NAMALWA (cell line): Measurements from ENCODE around the gene GJB3.
"Not testable (repeated sequence)": the region's sequence is repeated elsewhere in the genome, so short reads cannot be mapped to it uniquely, and the experiment has no call there.

Experiments
- DNase-seq: peaks from one replicate; pipeline ENCODE4 v3.0.0-alpha.2; 2015; ENCODE audit warnings: low spot score

GJB3 gene

DNA sequence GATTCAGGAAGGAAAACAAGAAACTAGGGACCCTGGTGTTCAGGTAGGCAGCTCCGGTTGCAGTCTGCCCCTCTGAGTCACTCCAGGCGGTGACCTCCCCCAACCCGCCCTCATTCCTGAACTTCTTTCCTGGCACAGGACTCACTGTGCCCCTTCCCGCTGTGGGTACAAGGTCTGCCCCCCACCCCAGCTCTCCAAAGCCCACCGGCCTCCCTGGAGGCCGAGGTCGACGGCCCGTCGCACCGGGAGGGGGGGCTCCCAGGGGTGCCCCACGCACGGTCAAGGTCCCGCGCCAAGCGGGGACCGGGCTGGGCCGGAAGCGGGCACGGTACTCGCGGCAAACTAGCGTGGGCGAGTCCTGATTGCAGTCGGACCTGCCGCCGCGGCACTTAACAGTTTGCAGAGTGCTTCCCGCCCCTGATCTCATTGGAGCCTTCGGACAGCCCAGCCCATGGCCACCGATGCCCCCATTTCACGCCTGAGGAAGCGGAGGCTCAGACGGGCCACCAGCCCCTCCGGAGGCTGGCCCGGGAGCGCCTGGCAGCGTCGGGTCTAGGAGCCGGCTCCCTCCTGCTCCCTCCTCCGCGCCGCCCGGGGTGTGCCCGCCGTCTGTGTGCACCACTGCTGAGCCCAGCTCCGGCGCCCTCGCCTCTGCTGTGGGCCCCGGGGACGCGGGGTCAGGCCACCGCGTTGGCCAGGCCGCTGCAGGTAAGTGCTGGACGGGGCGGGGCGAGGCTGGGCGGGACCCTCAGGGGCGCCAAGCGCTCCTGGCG, at the start of gene GJB3:
GJB3 (plus strand) TSS at position 144 of the 773 bp plus-strand sequence. CDS start 3,549 bp downstream, outside the sequence.
- no peak for DNase-seq

DNA sequence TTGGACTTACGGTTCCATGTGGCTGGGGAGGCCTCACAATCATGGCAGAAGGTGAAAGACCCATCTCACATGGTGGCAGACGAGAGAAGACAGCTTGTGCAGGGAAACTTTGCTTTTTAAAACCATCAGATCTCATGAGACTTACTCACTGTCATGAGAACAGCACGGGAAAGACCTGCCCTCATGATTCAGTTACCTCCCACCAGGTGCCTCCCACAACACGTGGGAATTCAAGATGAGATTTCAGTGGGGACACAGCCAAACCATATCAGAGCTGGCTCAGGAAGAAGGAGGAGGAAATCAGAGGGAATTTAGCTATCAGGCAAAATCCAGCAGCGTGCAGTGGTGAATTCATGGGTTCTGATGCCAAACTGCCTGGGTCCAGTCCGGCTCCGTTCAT, 48.2 kb upstream of the GJB3 start:
- not testable (repeated sequence) for DNase-seq

DNA sequence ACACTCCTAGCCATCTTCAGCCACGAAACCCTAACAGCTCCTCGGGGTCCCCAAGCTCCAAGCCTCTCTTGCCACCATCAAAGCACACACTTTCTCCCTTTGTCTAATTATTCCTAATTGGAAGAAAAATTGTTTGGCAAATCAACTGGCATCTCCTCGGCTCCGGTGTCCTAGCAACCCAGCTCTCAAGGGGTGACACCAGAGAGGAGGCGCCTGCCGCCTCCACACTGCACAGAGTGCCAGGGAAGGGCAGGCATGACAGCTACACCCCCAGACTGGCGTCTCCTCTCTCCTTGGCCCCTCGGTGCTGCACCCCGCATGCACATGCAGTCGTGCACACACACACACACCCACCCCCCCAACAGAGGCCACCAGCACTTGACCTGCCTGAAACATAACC, 44.3 kb upstream of the GJB3 start:
- no peak for DNase-seq

DNA sequence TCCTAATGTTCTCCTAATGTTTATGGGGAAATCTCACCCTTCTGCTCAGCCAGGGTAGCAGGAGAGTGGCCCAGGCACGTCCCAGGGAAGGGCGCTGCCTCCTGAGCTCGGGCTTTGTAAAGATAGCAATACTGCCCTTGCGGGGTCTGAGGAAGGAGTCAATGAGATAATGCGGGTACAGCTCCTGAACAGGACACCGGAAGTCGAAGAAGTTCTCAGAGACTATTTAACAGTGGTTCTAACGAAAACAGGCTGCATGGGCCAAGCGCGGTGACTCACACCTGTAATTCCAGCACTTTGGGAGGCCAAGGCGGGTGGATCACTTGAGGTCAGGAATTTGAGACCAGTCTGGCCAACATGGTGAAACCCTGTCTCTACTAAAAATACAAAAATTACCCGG, 43.8 kb upstream of the GJB3 start:
- DNase-seq: not testable (repeated sequence)

DNA sequence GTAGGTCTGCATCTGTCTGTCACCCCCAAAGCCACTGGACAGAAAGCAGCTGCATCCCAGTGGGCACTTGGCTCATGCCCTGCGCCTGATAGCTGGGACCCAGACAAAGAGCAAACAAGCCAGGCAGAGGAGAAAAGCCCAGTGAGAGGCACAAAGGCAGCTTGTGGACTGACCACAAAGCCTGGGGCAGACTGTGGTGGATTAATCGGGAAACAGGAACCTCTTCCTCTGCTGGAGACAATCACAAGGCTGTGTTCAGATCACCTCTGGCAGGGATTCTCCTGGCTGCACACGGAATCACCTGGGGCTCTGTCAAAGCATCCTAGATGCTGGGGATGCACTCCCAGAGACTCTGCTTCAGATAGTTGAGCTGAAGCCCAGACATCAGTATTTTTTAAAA, 41.4 kb upstream of the GJB3 start:
- no peak for DNase-seq

DNA sequence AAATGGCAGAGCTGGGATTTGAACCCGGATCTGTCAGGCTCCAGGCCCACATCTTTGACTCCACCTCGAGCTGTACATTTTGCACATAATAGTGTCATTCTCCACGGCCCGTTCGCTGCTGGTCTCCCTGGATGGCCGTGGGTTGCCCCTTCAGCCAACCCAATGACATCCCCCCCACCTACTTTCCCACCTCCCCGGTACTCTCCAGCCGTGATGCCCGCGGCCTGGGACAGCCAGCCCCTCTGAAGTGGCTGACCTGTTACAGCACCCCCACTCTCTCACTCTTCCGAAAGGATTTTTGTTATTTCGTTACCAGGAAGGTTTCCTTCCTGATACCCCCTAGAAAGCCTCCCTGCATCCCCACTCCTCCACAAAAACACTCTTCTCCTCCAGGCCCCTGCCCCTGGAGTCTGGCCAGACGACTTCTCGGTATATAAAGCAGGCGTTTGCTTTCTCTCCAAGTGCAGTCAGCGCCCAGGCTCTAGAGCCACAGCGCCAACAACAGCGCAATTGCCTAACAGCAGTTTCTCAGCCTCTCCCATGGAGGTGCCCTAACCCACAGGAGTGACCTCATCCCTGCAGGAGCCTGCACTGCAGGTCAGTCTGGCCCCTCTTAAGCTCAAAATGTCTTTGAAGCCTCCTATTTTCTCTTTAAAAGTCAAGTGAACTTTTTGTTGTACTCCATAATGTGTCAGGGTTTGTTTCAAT, 40.7 kb upstream of the GJB3 start:
- DNase-seq: no peak

DNA sequence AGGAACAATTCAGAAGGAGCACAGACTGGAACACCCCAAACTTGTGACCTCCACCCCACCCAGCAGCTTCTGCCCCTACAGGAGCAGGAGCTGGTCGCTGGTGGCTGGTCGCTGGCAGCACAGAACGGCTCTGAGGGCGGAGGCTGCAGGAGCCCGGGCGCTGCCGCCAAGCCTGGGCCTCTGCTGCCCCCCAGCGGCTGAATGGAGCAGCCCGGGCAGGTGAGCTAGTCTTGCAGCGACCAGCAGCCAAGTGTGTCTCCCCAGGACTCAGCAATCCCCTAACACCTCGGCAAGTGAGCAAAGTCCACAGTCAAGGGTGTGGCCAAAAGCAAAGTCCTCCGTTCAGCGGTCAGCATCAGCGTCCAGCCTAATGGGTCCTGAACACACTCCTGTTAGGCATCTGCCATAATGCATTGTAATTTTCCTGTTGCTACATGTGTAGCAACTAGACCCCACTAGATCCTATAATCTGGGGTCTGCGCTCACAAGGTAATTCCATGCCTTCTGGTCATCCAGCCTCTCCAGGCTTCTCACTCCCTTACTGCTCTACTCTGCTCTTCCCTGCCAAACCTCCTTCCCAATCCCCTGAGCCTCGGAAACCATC, 38.2 kb upstream of the GJB3 start:
- peak; percentile 81 for DNase-seq

DNA sequence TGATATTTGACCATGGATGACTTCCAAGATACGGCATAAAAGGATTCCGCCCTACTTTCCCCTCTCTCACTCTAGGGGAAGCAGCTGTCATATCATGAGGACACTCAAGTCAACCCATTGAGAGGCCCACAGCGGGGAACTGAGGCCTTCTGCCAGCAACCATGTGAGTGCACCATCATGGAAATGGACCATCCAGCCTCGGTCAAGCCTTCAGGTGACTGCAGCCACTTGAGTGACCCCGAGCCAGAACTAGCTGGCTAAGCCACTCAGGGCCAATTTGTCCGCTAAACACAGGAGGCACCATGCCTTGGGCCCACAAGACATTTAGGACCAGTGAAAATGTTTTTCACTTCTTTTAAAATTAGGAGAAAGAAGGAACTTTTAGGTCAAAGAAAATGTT, 37.2 kb upstream of the GJB3 start:
- no peak for DNase-seq

DNA sequence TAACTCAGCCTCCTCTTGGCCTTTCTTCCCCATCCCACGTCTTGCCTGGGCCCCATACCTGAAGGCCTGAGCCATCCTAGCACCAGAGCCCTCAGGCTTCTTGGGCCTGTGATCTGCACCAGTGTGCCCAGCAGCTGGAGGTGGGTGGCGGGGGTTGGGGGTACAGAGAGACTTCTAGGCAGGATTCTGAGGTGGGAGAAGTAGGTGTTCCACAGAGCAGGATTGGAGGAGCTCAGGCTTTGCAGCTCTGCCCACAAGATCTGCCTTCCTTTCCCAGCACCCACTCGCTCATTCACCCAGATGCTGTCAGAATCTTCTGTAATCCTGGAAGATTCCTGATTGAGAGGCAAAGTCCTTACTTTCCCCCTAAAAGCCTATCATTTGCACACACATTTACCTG, 36.2 kb upstream of the GJB3 start:
- no peak for DNase-seq

DNA sequence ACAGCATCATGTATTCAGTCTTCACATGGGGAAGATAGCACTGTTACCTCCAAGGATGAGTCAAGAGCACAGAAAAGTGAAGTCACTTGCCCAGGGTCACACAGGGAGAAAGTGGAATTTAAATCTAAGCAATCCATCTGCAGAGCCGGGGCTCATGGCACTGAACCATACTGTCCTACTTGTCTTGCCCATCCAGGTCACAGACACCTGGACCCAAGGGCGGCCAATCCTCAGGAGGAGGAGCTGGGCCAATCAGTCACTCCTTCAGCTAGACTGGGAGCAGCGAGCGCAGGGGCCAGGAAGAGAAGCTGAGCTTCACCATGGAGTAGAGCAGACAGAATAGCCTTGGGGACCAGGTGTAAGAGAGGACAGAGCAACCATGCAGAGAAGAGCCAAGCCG, 35.3 kb upstream of the GJB3 start:
- no peak for DNase-seq

DNA sequence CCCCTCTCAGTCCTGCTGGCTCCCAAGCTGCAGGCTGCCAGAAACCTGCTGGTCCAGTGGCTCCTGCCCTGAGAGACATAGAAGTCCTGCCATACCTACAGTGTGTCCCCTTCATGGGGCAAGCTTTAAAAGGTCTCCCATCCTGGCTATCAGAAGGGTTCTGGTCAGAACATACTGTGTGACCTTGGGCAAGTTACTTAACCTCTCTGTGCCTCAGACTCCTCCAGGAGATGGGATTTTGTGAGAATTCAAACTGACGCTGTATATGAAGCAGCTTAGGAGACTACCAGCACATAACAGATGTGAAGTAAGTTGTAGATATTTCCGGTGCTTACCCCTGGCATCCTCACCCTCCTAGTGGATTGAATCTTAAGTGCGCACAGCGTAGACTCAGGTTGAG, 34.9 kb upstream of the GJB3 start:
- no peak for DNase-seq

DNA sequence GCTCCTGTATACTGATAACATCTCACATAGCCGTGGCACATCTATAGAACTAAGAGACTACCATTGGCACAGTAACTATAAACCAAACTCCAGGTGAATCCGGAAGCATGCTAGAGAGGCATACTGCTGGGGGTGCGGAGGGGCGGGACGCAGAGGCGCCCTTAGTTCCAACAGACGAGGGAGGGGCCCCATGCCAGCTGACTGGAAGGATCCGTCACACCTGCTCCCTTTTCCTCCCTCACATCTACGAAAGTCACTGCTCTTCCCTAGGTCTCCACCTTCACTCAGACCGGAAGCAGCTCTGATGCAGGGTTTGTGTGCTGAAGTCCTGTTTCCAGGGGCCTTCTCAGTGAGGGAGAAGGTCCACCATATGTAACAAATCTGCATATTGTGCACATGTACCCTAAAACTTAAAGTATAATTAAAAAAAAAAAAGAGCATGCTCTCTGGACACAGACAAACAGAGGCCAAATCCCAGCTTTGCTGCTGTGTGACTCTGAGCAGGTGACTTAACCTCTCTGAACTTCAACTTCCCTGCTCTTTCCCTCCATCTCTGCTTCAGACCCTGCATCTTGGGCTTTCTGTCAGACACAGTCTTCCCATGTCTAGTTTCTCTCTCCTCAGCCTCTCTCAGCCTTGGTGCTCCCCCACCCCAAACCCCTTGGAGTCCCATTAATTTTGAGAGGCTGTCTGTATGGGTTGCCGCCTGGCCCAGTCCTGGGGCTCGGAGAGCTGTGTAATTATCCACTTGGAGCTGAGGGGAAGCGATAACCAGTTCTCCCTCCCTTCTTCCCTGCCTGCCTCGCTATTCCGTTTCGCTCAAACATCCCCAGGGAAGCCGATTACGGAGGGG, 34.0 kb upstream of the GJB3 start:
- no peak for DNase-seq

DNA sequence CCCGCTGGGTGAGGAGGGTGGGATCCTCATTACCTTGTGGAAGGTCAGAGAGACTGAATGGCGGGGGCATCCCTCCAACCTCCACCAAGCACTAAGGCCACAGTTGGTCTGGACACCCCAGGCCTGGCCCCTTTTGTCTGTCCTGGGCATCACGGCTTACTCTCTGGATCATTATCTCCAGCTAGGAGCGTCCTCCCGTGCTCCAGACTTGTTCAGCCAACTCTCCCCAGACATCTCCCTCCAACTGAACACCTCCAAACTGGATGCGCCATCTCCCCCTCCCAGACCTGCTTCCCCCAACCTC, 33.4 kb upstream of the GJB3 start:
- no peak for DNase-seq

DNA sequence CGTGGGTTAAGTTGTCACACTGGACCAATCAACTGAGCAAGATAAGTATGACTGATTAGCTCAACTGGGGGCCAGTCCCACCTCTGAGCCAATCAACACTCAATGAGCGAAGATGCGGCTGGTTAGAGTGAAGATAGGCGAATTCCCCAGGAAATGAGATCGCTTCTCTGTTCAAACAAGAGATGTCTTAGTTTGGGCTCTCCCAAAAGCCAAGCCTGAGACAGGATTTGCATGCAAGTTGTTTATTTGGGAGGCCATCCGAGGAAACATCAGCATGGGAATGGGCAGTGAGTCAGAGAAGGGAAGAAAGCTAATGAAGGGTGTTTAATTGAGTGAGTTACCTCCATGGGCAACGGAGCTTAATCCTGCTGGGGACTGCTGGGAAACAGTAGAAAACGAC, 31.0 kb upstream of the GJB3 start:
- DNase-seq: no peak

DNA sequence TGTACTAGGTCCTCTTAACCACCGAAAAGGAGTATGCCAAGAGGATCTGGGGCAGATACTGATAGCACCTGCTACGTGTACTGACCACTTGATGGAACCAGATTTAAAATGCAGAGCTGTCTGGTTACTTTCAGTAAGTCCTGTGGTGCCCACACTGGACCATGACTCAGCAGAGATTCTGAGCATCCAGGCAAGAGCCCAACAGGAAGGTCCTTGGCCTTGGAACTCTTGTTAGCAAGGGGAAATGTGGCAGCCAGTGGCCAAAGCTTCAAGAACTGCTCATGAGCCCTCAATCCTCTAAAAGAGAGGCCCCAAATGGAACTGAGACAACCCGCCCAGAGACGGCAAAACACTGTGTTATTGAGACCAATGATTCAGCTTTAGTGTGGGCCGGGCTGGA, 30.4 kb upstream of the GJB3 start:
- DNase-seq: no peak

DNA sequence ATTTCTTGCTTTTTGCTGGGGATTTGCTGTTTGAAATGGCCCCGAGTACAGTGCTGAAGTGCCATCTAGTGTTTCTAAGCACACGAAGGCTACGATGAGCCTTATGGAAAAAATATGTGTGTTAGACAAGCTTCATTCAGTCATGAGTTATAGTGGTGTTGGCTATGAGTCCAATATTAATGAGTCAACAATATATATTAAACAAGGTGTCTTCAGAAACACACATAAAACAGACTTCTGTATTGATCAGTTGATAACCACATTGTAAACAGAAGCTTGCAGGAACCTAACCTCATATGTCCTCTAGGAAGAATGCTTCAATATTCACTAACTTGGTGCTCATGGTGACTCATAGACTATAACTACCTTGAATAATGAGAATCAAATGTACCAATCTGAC, 27.9 kb upstream of the GJB3 start:
- DNase-seq: no peak

DNA sequence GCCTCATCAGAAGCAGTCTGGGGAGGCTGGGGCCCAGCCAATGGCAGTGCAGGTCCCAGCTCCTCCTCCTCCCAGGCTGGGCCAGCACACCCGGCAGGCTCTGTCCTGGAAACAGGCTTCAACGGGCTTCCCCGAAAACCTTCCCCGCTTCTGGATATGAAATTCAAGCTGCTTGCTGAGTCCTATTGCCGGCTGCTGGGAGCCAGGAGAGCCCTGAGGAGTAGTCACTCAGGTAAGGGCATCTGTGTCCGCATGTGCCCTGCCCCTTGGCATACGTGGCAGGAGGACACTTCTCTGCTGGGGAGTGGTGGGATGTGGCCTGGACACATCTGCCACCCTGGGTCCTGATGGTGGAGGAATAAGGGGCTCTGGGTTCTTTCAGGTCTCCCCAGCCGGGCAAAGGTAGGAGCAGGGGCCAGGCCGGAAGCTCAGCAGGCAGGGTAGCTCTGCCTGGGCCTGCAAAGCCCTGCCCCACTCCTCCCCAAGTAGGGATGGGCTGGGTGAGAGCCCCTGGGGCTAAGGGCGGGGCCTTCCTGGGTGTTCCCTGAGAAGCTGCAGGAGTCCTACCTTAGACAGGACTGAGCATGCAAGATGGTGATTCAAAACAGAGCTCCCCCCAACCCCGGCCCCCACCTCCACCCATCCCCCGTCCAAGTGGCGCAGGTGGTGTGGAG, 25.9 kb upstream of the GJB3 start, which contains the start of gene GJB5:
GJB5 (plus strand) TSS at position 84 of the 674 bp plus-strand sequence. CDS start 2,284 bp downstream, outside the sequence.
- no peak for DNase-seq

DNA sequence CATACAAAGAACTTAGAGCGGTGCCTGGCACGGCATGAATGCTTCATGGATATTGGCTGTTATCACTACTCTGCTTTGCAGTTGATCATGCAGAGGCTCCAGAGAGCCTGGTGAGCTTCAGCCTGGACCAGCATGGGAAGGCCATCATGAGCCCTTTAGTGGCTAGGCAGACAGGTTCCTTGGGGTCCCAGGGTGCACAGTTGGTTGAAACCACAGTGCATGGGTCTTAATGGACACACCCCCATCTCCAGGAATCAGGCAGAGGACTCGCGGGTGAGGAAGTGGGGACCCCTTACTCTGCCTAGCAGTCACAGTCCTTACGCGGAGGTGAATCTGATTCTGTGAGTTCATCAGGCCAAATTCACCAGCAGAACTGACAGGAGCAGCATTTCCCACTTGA, 25.1 kb upstream of the GJB3 start:
- DNase-seq: no peak

DNA sequence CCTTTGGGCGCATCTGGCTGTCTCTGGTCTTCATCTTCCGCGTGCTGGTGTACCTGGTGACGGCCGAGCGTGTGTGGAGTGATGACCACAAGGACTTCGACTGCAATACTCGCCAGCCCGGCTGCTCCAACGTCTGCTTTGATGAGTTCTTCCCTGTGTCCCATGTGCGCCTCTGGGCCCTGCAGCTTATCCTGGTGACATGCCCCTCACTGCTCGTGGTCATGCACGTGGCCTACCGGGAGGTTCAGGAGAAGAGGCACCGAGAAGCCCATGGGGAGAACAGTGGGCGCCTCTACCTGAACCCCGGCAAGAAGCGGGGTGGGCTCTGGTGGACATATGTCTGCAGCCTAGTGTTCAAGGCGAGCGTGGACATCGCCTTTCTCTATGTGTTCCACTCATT, 23.6 kb upstream of the GJB3 start:
- DNase-seq: no peak

DNA sequence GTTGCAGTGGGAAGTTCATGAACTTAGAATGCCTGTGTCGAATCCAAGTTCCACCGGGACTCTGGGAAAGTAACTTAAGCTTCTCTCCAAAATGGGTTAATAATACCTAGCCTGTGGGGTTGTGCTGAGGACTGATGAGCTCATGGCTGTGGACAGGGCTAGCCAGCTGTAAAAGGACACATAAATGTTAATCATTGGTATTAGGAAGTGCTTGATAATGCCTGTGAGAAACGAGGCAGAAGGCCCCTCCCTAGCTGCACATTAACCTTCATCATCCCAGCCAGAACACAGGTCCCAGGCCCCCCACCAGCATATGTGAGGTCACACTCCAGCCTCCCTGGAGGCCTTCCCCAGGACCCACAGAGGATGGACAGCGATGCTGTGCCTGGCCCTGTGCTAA, 22.3 kb upstream of the GJB3 start:
- DNase-seq: no peak

DNA sequence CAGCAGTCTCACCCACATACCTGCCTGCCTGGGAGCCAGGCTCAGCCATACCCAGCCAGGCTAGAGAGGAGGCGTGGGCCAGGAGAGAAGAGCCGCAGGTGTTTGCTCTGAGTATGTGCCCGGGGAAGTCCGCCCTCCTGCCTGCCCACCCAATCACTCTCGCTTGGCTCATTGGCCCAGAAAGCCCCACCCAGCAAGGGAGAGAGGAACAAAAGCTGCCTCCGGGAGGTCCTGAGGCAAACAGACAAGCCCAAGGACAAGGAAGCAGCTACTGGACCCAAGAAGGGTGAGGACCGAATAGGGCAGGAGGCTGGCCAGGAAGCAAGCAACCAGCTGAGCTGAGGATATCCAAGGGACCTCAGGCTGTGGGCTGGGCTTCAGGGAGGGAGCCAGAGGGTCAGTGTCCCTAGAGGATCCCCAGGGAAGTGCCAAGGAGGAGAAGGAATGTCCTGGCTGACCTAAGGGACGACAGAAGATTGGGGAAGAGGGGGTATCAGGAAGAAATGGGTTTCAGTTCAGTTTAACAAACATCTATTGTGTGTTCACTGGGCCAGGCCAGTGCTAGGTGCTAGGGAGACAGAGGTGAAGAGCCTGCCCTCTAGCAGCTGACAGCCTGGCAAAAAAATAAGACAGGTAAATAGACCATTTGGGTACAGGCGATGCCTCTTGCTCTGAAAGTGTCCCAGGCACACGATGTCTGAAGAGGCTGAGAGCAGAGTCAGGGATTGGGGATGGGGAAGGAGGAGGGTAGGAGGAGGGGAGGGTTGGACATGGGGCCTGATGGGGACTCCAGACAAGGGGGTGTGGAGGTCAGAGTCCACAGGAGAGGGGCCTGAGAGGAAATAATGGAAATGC, 21.3 kb upstream of the GJB3 start, which contains the start of gene GJB4:
GJB4 (plus strand) TSS at position 238 of the 855 bp plus-strand sequence. CDS start 1,515 bp downstream, outside the sequence.
- no peak for DNase-seq
